ENCODE results near the gene DBH.

GRCh38 chr9:133601746-133602145, 34.4 kb upstream of the DBH start:
- no peak for TF ChIP-seq POLR2A (IDR thresholded peaks at IDR 0.05)
- no peak for TF ChIP-seq CTCF (IDR thresholded peaks at IDR 0.05)

Measured in esophagus squamous epithelium (tissue), 4 donors.